Activated T-cell treated with anti-CD3 and anti-CD28 coated beads for 1 hour (primary cell): ENCODE data around the gene PRDM7.

Experiments used
- DNase-seq: peaks from one replicate; pipeline ENCODE4 v3.0.0-alpha.2; 2020; ENCODE audit warnings: low read depth

Gene PRDM7

DNA sequence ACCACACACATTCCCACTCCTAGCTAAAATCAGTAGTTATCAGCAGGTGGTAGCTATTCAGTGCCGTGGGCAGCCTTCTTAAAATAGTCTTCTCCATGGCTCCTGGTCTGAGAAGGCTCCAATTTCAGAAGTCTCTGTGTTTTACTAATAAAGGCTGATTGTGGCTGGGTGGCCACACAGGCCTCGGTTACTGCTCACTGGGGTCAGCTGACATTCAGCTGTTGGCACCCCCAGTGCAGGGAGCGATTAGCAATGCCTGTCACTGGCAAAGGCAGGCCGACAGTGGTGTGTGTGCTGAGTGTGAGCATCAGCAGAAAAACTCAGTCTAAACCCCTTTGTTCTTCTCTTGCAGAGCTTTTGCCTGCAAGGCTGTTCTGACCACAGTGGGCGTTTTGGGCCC lies 41.2 kb downstream of the PRDM7 start:
- no peak for DNase-seq

DNA sequence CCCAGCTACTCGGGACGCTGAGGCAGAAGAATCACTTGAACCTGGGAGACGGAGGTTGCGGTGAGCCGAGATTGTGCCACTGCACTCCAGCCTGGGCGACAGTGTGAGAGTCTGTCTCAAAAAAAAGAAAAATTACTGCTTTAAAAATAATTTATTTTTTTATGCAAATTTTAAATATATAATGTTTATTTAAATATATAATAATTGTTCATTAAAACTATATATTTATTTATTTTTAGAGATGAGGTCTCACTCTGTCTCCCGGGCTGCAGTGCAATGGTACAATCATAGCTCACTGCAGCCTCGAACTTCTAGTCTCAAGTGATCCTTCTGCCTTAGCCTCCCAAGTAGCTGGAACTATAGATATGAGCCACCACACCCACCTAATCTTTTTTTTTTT lies 42.6 kb downstream of the PRDM7 start:
- no peak for DNase-seq

DNA sequence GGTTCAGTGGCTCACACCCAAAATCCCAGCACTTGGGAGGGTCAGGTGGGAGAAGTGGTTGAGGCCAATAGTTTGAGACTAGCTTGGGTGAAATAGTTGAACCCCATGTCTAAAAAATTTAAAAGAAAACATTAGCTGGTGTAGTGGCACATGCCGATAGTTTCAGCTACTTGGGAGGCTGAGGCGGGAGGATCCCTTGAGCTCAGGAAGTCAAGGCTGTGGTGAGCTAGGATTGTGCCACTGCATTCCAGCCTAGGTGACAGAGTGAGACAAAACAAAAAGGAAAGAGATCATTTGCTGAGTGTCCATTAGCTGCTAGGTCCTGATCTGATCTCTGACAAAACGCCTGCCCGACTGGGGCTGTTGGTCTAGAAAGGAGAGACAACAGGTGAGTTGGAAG lies 43.7 kb downstream of the PRDM7 start:
- no peak for DNase-seq

DNA sequence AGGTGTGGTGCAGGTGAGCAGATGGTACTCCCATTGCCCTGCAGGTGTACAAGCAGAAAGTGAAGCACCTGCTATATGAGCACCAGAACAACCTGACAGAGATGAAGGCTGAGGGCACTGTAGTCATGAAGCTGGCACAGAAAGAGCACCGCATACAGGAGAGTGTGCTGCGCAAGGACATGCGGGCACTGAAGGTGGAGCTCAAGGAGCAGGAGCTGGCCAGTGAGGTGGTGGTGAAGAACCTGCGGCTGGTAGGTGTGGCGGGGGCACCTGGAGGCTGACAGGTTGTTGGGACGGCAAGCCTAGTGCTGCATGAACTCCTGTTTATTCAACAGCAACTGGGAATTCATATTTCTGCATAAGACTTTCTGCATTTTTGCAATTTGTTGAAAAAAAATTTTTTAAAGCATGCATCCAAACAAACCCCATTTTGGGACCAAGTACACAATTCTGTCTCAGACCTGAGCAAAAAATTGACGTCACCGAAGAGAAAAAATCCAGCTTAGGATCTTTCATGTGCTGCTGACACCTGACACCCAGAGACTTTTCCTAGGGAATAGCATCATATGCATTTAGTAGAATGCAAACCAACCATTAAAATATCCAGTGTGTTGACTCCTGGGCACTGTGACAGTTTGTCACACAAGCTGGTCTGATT lies 44.3 kb downstream of the PRDM7 start:
- DNase-seq, result no peak

DNA sequence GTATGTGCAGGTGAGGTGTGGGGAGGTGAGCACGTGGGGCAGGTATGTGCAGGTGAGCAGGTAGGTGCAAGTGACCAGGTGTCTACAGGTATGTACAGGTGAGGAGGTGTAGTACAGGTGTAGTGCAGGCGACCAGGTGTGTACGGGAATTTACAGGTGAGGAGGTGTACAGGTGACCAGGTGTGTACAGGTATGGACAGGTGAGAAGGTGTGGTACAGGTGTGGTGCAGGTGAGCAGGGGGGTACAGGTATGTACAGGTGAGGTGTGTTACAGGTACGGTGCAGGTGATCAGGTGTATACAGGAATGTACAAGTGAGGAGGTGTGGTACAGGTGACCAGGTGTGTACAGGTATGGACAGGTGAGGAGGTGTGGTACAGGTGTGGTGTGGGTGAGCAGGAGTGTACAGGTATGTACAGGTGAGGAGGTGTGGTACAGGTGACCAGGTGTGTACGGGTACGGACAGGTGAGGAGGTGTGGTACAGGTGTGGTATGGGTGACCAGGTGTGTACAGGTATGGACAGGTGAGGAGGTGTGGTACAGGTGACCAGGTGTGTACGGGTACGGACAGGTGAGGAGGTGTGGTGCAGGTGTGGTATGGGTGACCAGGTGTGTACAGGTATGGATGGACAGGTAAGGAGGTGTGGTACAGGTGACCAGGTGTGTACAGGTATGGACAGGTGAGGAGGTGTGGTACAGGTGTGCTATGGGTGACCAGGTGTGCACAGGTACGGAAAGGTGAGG lies 45.0 kb downstream of the PRDM7 start:
- DNase-seq, result no peak

DNA sequence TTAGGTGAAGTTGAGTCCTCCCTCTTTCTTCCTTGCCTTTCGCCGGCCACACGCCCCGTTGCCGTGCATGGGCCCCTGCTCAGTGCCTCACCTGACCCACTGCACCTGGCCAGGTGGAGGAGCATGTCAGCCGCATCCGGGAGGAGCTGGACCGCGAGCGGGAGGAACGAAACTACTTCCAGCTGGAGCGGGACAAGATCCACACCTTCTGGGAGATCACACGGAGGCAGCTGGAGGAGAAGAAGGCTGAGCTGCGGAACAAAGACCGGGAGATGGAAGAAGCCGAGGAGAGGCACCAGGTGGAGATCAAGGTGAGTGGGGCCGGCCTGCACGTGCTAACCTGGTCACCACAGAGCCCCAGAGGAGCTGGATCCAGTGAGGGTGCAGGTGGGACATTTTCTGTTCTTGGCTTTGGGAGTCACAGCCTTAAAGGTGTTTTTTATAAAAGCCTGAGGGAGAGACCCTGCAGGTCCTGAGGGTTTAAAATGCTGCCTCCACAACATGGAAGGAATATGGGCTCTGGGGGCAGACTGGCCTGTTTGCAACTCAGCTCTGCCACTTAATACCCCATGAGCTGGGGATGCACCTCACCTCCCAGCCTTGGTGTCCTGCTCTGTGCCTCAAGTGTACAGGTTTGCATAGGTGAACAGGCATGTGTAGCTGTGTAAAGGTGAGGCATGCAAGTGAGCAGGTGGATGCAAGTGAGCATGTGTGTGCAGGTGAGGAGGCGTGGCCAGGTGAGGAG lies 45.8 kb downstream of the PRDM7 start:
- no peak for DNase-seq

DNA sequence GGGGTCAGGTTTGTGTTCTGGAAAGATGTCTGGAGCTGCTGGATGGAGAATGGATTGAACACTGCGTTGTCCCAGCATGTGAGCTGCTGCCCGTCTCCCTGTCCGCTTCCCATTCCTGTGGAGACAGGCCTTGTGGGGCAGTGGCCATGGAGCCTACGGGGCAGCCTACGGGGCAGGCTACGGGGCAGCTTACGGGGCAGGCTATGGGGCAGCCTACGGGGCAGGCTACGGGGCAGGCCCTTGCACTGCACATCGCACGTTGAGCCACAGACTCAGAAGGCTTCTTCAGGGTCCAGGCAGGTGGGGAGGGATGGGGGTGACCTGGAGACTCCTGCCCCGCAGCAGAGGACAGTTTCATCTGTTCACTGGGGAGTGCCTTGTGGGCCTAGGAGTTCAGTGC lies 48.1 kb downstream of the PRDM7 start:
- DNase-seq, result no peak

DNA sequence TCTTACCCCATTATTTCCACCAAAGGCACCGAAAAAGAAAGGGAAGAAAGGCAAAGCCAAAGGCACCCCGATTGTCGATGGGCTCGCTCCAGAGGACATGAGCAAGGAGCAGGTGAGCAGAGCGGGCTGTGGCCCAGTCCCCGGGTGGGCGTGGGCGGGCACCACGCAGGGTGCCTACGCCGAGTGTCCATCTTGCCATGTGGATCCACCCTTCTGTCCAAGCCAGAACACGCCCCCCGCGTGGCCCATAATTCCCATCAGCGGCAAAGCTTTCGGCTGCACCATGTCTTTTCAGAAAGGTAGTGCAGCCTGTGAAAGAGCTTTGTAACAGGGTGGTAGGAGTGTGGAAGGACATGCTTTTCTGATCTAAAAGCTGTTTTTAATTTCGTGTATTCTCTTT lies 49.5 kb downstream of the PRDM7 start:
- DNase-seq, result no peak

DNA sequence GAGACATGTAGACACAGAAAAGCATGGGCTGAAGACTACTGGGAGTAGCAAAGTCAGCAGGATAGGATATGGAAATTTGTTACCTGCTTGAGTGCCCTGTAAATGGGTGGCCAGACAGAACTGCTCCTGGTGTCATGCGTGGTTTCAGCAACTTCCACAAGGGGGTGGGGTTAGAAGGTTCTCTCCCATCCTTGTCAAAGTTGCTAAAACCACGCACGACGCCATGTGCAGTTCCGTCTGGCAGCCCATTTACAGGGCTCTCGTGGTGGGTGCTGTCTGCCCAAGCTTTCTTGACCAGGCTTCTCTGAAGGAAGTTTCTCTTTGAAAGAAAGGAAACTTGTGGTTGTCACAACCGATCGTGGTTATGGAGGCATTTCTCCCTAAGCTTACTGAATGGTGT lies 51.0 kb downstream of the PRDM7 start:
- DNase-seq, result no peak

DNA sequence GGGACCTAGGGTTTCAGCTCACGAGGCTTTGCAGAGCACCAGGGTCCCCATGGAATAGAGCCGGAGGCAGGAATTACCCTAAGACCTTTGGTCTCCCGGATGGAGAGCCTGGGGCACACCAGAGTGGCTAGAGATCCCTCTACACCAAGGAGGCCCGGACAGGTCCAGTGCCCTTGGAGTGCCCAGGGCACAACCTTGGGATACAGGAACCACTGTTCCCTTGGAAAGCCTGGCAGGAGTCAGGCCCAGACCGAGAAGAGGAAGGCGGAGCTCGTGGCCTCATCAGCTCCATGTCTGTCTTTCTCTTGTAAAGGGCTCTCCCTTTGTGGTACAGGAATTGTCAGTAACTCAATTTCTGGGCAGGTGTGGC lies 54.1 kb downstream of the PRDM7 start:
- DNase-seq, result no peak

DNA sequence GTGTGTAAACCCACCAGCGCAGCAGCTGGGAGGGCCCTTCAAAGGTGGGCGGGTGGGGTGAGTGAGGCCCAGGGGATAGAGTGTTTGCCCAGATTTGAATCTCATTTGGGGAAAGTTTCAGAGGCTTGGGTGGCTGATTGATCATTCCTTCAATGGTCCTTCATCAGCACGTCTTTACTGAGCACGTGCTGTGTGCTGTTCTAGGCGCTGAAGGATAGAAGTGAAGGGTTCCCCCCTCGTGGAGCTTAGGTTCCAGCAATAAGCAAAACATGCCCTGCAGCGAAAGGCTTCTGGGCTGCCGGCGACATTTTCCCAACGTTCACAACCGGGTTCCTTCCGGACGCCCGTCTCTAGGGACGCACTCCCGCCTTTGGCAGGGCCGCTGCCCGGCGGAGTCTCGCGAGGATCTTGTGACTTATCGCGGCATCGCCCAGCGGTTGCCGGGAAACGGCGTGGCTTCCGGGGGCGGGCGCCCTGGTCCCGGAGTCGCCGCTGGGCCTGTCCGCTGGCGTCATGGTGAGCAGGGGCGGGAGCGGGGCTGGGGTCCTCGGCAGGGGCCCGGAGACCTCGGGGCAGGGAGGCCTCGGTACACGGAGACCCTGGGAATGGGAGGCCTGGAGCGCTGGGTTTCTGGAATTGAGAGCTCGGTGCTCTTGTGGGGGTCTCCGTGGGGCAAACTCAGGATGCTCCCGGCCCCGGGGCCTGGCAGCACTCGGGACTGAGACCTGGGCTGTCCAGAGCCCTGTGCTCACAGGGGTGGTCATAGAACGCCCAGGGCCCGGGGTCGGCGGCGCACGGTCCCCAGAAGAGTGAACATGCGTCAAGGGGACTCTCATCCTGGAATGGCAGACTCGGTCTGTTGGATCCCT lies 54.7 kb downstream of the PRDM7 start:
- DNase-seq, result peak; percentile 62

DNA sequence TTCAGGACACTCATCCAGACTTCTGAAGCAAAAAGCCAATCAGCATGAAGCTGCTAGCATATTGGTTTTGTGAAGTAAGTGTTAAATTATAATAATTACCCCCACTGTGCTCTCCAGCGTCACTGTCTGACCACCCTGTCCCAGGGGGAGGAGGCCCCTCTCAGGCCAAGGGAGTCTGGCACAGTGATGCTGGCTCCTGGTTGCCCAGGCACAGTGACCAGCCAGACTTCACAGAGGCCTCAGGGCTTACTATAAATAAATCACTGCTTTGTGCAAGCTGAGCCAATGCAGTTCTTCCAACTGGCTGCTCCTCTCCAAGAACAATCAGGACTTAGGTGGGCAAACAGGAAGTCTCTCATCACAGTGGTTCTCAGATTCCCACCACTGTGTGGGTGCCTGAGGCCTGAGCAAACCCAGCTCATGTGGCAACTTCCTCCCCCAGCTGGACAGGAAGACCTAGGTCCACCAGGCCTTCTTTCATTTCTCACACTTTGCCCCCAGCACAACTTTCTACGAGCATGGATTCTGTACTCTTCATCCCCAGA lies 56.2 kb downstream of the PRDM7 start:
- DNase-seq, result no peak

DNA sequence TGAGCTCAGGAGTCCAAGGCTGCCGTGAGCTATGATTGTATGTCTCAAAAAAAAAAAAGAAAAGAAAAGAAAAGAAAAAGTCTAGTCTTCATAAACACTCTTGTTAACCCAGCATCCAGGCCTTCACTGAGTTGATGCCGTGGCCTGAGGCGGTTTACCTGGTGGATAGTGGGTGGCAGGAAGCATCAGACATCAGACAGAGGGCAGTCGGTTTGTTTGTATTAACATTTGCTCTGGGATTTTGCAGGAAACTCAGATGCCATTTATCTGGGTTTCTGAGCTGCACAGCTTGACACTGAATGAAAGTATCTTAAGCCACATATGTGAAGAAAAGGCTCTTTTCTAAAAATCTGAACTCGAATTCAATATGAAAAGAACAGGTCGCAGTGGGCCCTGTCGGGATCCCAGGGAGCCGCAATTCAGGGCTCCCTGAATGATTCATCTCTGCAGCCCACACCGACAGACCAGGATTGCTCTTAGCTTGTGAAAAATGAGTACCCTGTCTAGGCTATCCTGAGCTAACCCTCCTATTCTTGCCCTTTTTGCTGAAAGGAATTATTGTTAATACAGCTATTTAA lies 56.8 kb downstream of the PRDM7 start:
- DNase-seq, result no peak

DNA sequence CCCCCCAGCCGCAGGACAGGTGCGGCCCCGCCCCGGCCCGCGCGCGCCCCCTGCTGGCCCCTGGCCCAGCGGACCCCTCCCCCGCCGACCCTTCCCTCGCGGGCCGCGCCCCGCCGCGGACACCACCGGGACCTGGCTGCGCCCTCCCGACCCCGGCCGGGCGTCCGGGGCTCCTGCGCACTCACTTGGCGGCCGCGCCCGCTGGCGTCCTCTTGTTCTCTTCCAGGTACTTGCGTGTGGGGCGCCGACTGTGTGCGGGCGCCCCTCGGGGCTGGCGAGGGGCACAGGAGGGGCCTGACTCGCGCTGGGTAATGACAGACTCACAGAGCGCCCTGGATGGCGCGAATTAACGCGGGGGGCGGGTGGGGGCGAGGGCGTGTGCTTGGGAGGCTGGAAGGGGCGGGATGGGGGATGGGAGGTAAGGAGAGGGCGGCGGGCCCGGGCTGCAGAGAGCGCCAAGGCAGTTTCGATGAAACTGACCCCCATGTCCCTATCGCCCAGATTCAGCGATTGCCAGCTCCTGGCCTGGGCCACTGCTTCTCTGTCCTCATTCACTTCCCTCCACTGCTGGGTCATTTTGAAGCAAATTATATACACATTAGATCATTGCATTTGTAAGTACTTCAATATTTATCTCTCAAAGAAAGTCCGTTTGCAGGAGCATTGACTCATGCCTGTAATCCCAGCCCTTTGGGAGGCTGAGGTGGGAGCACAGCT lies 57.4 kb downstream of the PRDM7 start:
- DNase-seq, result peak; percentile 41

DNA sequence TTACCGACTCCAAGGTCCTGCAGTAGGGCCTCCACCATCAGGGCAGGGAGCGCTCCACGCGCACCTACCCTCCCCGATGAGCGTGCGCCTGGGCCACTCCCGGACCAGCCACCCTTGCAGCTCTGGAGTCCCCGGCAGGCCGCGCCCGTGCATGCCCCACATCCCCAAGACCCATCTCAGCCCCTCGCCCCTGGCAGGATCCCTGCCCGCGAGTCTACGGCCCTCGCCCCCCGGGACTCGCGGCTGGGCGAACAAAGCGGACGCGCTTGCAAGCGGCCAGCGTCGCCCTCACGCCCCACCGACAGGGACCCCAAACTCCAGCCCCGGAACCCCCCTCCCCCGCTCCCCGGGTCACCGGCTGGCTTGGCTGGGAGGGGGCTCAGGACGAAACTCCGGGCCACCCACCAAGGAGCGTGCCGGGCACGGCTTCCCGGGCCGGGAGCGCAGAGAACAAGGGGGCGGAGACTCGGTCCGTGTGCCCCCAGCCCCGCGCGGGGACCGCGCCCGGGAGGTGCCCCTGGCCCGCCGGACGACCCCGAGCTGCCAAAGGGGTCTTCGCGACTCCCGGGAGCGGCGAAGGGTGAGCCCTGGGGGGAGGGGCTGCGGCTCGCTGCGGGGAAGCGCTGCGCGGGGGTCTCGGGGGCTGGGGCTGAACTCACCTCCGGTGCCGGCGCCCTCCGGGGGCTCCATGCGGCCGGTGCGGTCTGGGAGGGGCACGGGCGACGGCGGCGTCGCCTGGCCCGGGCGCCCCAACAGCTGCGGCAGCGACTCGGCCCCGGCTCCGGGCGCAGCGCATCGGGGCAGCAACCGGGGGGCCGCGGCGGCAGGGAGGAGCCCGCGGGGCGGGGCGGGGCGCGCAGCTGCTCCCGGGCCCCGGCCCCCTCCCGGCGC lies 58.2 kb downstream of the PRDM7 start, which contains the start of gene DBNDD1:
Gene DBNDD1, minus strand, starts transcription at position 805 of the 891 bp plus-strand sequence. Its CDS starts 115 bp downstream, at position 690.
- no peak for DNase-seq

DNA sequence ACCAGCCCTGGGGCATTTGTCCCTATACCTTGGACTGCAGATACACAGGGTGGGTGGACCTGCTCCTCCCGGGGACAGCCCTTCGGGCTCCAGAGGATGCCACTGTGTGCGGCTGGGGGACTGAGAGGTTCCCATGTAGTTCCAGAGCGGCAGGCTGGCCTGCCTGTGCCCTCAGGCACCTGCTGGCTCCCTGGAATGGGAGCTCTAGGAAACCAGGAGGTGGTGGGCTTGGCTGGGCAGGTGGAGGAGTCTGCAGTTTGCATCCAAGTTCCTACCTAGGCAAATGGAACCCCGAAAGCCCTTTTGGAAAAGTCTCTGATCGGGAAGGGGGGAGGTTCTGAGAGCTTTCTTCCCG lies 58.9 kb downstream of the PRDM7 start:
- DNase-seq, result no peak

DNA sequence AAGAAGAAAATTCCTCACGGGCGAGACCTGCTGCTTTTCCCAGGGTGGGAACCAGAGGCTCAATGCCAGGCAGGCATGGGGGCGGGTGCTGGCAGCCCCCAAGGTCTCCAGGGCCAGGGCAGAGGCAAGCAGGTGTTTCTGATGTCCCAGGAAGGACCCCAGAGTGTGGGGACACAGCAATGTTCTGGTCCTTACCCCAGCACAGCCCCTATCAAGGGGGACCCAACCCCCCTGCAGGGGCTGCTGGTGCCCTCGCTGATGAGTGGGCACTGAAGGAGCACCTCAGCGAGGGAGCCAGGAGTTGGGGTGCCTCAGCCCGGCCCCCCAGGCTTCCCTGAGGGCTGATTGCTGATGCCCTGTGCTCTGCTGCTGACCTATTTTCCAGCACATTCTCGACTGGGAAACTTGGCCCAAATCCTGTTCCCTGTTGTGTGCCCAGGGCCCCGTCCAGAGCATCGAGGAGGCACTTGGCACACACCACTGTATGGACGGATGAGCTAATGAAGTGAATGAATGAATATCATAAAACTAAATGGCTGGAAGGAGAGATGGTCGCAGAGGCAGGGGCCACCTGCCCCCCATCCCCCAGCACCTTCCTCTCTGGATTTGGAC lies 60.7 kb downstream of the PRDM7 start:
- no peak for DNase-seq

DNA sequence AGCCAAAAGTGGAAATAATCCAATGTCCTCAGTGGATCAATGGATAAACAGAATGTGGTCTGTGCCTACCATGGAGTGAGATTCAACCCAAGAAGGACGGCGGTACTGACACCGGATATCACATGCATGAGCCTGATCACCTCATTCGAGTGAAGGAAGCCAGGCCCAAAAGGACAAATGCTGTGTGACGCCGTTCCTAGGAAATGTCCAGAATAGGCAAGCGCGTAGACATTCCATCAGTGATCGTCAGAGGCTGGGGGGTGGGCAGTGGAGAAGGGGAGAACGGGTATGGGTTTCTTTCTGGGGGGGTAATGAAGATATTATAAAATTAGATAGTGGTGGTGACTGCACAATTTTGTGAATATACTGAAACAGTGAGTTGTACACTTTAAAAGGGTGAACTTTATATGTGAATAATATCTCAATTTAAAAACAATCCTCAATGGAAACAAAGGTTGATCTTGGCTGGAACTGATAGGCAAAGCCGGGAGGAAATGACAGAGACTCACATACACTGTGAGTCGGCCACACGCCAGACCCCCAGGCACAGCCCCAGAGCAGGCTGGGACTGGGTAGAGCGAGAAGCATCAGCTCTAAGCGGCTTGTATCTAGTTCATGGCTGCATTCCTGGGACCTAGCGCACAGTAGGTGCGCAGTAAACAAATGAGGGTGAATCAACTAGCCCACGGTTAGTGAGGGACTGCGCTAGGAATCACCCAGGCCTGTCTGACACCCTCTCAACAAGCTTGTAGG lies 61.4 kb downstream of the PRDM7 start:
- no peak for DNase-seq
